Measurements from ENCODE around the gene CAMKK1.

- no peak for TF ChIP-seq ZNF232 (CRISPR knock-in tag; IDR thresholded peaks at IDR 0.05)
- no peak for TF ChIP-seq GABPB1 (CRISPR knock-in tag; IDR thresholded peaks at IDR 0.05)
- TF ChIP-seq KAT7 (CRISPR knock-in tag; IDR thresholded peaks at IDR 0.05; ENCODE audit: borderline replicate concordance), result no peak
- no peak for TF ChIP-seq CTCF (IDR thresholded peaks at IDR 0.05)
- TF ChIP-seq ATF2 (CRISPR knock-in tag; IDR thresholded peaks at IDR 0.05; ENCODE audit: borderline replicate concordance, low read depth), result no peak
- no peak for TF ChIP-seq JUN (CRISPR knock-in tag; IDR thresholded peaks at IDR 0.05)
- no peak for TF ChIP-seq USF2 (CRISPR knock-in tag; IDR thresholded peaks at IDR 0.05)
- TF ChIP-seq NFYB (CRISPR knock-in tag; conservative IDR thresholded peaks at IDR 0.05; ENCODE audit: low read depth), result no peak
- TF ChIP-seq ZNF671 (CRISPR knock-in tag; IDR thresholded peaks at IDR 0.05), result no peak
- no peak for TF ChIP-seq ATF1 (CRISPR knock-in tag; IDR thresholded peaks at IDR 0.05)
These were observed 48.3 kb upstream of the CAMKK1 start for GRCh38 chr17:3940965-3941698.
